Activated CD4-positive, alpha-beta T cell treated with anti-CD3 and anti-CD28 coated beads, Interleukin-2, amount 50 U/mL, for 1 hour (primary cell): Measurements from ENCODE around the gene PDZRN3.

ENCODE experiments used
- DNase-seq: peaks from one replicate; pipeline ENCODE4 v3.0.0-alpha.2; 2020

The PDZRN3 gene

GRCh38 chr3:73448041-73448440, 176.7 kb downstream of the PDZRN3 start:
- no peak for DNase-seq

- DNase-seq, result no peak
Observed at GRCh38 chr3:73447111-73447510, 177.6 kb downstream of the PDZRN3 start.

GRCh38 chr3:73446467-73447110, 178.2 kb downstream of the PDZRN3 start:
- DNase-seq, result no peak

GRCh38 chr3:73442886-73443285, 181.9 kb downstream of the PDZRN3 start:
- DNase-seq, result no peak

- DNase-seq, result no peak
Observed at GRCh38 chr3:73442152-73442551, 182.6 kb downstream of the PDZRN3 start.

GRCh38 chr3:73437828-73438227, 186.9 kb downstream of the PDZRN3 start:
- DNase-seq, result no peak

- no peak for DNase-seq
Observed at GRCh38 chr3:73435055-73435454, 189.7 kb downstream of the PDZRN3 start.

- DNase-seq, result no peak
Observed at GRCh38 chr3:73433687-73434086, 191.1 kb downstream of the PDZRN3 start.

- DNase-seq, result no peak
Observed at GRCh38 chr3:73433079-73433478, 191.7 kb downstream of the PDZRN3 start.

GRCh38 chr3:73432706-73433032, 192.1 kb downstream of the PDZRN3 start:
- DNase-seq, result no peak

GRCh38 chr3:73432023-73432705, 192.6 kb downstream of the PDZRN3 start:
- no peak for DNase-seq

- DNase-seq, result no peak
Observed at GRCh38 chr3:73431183-73431900, 193.4 kb downstream of the PDZRN3 start.

GRCh38 chr3:73427048-73427706, 197.6 kb downstream of the PDZRN3 start:
- no peak for DNase-seq

GRCh38 chr3:73426606-73427005, 198.1 kb downstream of the PDZRN3 start:
- no peak for DNase-seq

GRCh38 chr3:73423116-73423515, 201.6 kb downstream of the PDZRN3 start:
- no peak for DNase-seq

GRCh38 chr3:73422571-73422970, 202.2 kb downstream of the PDZRN3 start:
- no peak for DNase-seq

GRCh38 chr3:73419942-73420341, 204.8 kb downstream of the PDZRN3 start:
- no peak for DNase-seq

GRCh38 chr3:73419179-73419803, 205.4 kb downstream of the PDZRN3 start:
- no peak for DNase-seq

- no peak for DNase-seq
Observed at GRCh38 chr3:73418681-73419080, 206.1 kb downstream of the PDZRN3 start.

- no peak for DNase-seq
Observed at GRCh38 chr3:73415118-73415517, 209.6 kb downstream of the PDZRN3 start.

GRCh38 chr3:73413619-73414018, 211.1 kb downstream of the PDZRN3 start:
- no peak for DNase-seq

GRCh38 chr3:73411993-73412392, 212.7 kb downstream of the PDZRN3 start:
- DNase-seq, result no peak

GRCh38 chr3:73411545-73411944, 213.2 kb downstream of the PDZRN3 start:
- DNase-seq, result no peak
